Sigmoid colon (tissue), 4 donors: ENCODE measurements around the gene CHAF1B.

ENCODE experiments used
- CTCF ChIP-seq, 4 experiments: fragments of 450-650 bp in 3 of 4; fragments of 200-600 bp in 1 of 4; IDR thresholded peaks; one replicate each; pipeline ENCODE4 v1.5.1; 2016 to 2019; ENCODE audit warnings: antibody characterized with exemption in 4 of 4, mild to moderate bottlenecking in 3 of 4, moderate library complexity in 2 of 4
- EP300 ChIP-seq, 4 donors: sonication (generic); formaldehyde crosslinking; IDR thresholded peaks; one replicate each; pipeline ENCODE4 v1.6.1; 2017; ENCODE audit warnings: antibody characterized with exemption in 4 of 4
- POLR2AphosphoS5 ChIP-seq, 4 donors: sonication (generic); formaldehyde crosslinking; IDR thresholded peaks; one replicate each; pipeline ENCODE4 v1.6.1; 2017; ENCODE audit warnings: antibody characterized with exemption in 4 of 4

- no peak for TF ChIP-seq CTCF (IDR thresholded peaks at IDR 0.05)
- TF ChIP-seq EP300 (IDR thresholded peaks at IDR 0.05), result no peak
- TF ChIP-seq POLR2AphosphoS5 (IDR thresholded peaks at IDR 0.05), result no peak
Observed at GRCh38 chr21:36423771-36424433, 38.7 kb downstream of the CHAF1B start.
